Fibroblast of lung (primary cell): ENCODE measurements around the gene NSFL1C. TPM values are rescaled to one million over a fixed set of nuclear protein-coding genes. Genes with fewer than 3 reads are reported as not detected.
A peak's percentile ranks its signal among the peaks of the same experiment; 100 is the strongest.

ENCODE experiments used
- DNase-seq, 2 donors: peaks; one replicate each; pipeline versions ENCODE4 v3.0.0 to v3.0.0-alpha.2; 2010; ENCODE audit warnings: low read depth in 2 of 2
- H2AFZ ChIP-seq: 2 replicates; pipeline ENCODE4 v1.5.1; 2012; ENCODE audit warnings: low read length, control low read depth, inconsistent platforms
- H3K27ac ChIP-seq: 2 replicates; pipeline ENCODE4 v1.5.1; 2011; ENCODE audit warnings: low read length, control low read depth; ENCODE audit not compliant: insufficient read depth
- H3K27me3 ChIP-seq: 2 replicates; pipeline ENCODE4 v1.5.1; 2011; ENCODE audit warnings: mild to moderate bottlenecking, low read length; ENCODE audit not compliant: control insufficient read depth, insufficient read depth
- H3K36me3 ChIP-seq: 2 replicates; pipeline ENCODE4 v1.5.1; 2011; ENCODE audit warnings: low read length; ENCODE audit not compliant: control insufficient read depth, insufficient read depth
- H3K4me1 ChIP-seq: 2 replicates; pipeline ENCODE4 v1.5.1; 2011; ENCODE audit warnings: low read length; ENCODE audit not compliant: control insufficient read depth, insufficient read depth; ENCODE audit errors: extremely low read depth
- H3K4me2 ChIP-seq: 2 replicates; pipeline ENCODE4 v1.5.1; 2011; ENCODE audit warnings: low read length, control low read depth; ENCODE audit not compliant: insufficient read depth; ENCODE audit errors: extremely low read depth
- H3K4me3 ChIP-seq, 4 experiments: fragments of 200-600 bp in 1 of 4; sonication (generic) in 1 of 4; replicated peaks in 1 of 4; 2 replicates each; pipeline ENCODE4 v1.5.1; 2011 to 2016; ENCODE audit warnings: low read length in 4 of 4, low read depth in 3 of 4, mild to moderate bottlenecking in 3 of 4, control low read depth in 2 of 4, inconsistent platforms in 1 of 4, mixed read lengths in 1 of 4; ENCODE audit not compliant: insufficient read depth in 1 of 4; ENCODE audit errors: control extremely low read depth in 1 of 4
- H3K79me2 ChIP-seq: 2 replicates; pipeline ENCODE4 v1.5.1; 2012; ENCODE audit warnings: mild to moderate bottlenecking, low read length, inconsistent platforms; ENCODE audit not compliant: control insufficient read depth, insufficient read depth
- H3K9ac ChIP-seq: 2 replicates; pipeline ENCODE4 v1.5.1; 2011; ENCODE audit warnings: mild to moderate bottlenecking, low read length, control low read depth; ENCODE audit not compliant: insufficient read depth
- H3K9me3 ChIP-seq: 2 replicates; pipeline ENCODE4 v1.5.1; 2012; ENCODE audit warnings: low read depth, low read length; ENCODE audit not compliant: control insufficient read depth, insufficient read depth
- H4K20me1 ChIP-seq: 2 replicates; pipeline ENCODE4 v1.5.1; 2011; ENCODE audit warnings: low read length; ENCODE audit not compliant: control insufficient read depth, insufficient read depth; ENCODE audit errors: extremely low read depth
- CTCF ChIP-seq, 2 donors: IDR thresholded peaks in 1 of 2; conservative IDR thresholded peaks in 1 of 2; 1 replicate in 1 of 2; 2 replicates in 1 of 2; pipeline ENCODE4 v1.5.1; 2011 to 2012; ENCODE audit warnings: low read length in 2 of 2, control low read depth in 1 of 2, inconsistent platforms in 1 of 2, low read depth in 1 of 2, mild to moderate bottlenecking in 1 of 2
- EZH2 ChIP-seq: IDR thresholded peaks from 2 replicates; pipeline ENCODE4 v1.5.1; 2012; ENCODE audit warnings: low read length, control low read depth, mild to moderate bottlenecking; ENCODE audit errors: missing control alignments
- polyA plus RNA-seq, 2 donors: library from polyadenylated mRNA; depleted of rRNA in 1 of 2; stranded (reverse) in 1 of 2; unstranded in 1 of 2; fragments of >200 nt; gene quantifications; 2 replicates each; pipeline ENCODE4 v1.2.1, GENCODE V29; 2011 to 2012; ENCODE audit warnings: missing spikeins in 1 of 2
- total RNA-seq: library from RNA; depleted of rRNA; stranded (reverse); fragments of >200 nt; gene quantifications from 2 replicates; pipeline ENCODE4 v1.2.1, GENCODE V29; 2014

The NSFL1C gene
- total and polyA plus RNA-seq, 2 donors (not counting 1 experiment from before 2014, with no cell fraction given): 17.8 to 24.3 TPM

- H3K27ac ChIP-seq: no peak overlapping the region
- DNase-seq: peak in 1 of 2 donors; percentile 58
- H3K4me2 ChIP-seq: no peak overlapping the region
- no peaks in the 10 kb centered on the region for H3K79me2 ChIP-seq
- H3K27me3 ChIP-seq: no peaks in the 10 kb centered on the region
- no peaks in the 10 kb centered on the region for H3K9me3 ChIP-seq
- H3K4me1 ChIP-seq: peaks cover 2% of the 10 kb centered on the region
- no peak overlapping the region for H3K9ac ChIP-seq
- TF ChIP-seq CTCF (conservative IDR thresholded peaks at IDR 0.05 in 1 of 2, IDR thresholded peaks at IDR 0.05 in 1 of 2; ENCODE audit: low read depth in 1 of 2, low read length in 2 of 2) (peak in 1 of 2 donors; percentile 6), EZH2 (no peak)
- H4K20me1 ChIP-seq: no peaks in the 10 kb centered on the region
- H3K4me3 ChIP-seq: no peak overlapping the region
- no peak overlapping the region for H2AFZ ChIP-seq
- no peaks in the 10 kb centered on the region for H3K36me3 ChIP-seq
Measured at GRCh38 chr20:1427457-1428054, 39.1 kb downstream of the NSFL1C start.

- DNase-seq: no peak
- no peak overlapping the region for H3K27ac ChIP-seq
- no peaks in the 10 kb centered on the region for H4K20me1 ChIP-seq
- TF ChIP-seq CTCF (conservative IDR thresholded peaks at IDR 0.05 in 1 of 2, IDR thresholded peaks at IDR 0.05 in 1 of 2; ENCODE audit: low read depth in 1 of 2, low read length in 2 of 2) (no peak), EZH2 (no peak)
- H3K9me3 ChIP-seq: no peaks in the 10 kb centered on the region
- no peaks in the 10 kb centered on the region for H3K36me3 ChIP-seq
- H3K4me1 ChIP-seq: peaks cover 2% of the 10 kb centered on the region
- H3K9ac ChIP-seq: no peak overlapping the region
- no peaks in the 10 kb centered on the region for H3K79me2 ChIP-seq
- no peak overlapping the region for H3K4me2 ChIP-seq
- H2AFZ ChIP-seq: no peak overlapping the region
- H3K4me3 ChIP-seq: no peak overlapping the region
- H3K27me3 ChIP-seq: no peaks in the 10 kb centered on the region
Measured at GRCh38 chr20:1426231-1426849, 40.3 kb downstream of the NSFL1C start.

GRCh38 chr20:1424336-1424735 lies 42.3 kb downstream of the NSFL1C start:
- H3K4me2 ChIP-seq: no peak overlapping the region
- no peaks in the 10 kb centered on the region for H4K20me1 ChIP-seq
- no peak overlapping the region for H2AFZ ChIP-seq
- TF ChIP-seq CTCF (conservative IDR thresholded peaks at IDR 0.05 in 1 of 2, IDR thresholded peaks at IDR 0.05 in 1 of 2; ENCODE audit: low read depth in 1 of 2, low read length in 2 of 2) (no peak), EZH2 (no peak)
- H3K27ac ChIP-seq: no peak overlapping the region
- peaks cover under 1% of the 10 kb centered on the region for H3K4me1 ChIP-seq
- H3K79me2 ChIP-seq: no peaks in the 10 kb centered on the region
- H3K4me3 ChIP-seq: no peak overlapping the region
- no peaks in the 10 kb centered on the region for H3K9me3 ChIP-seq
- no peaks in the 10 kb centered on the region for H3K36me3 ChIP-seq
- DNase-seq: peak in 1 of 2 donors; percentile 23
- H3K27me3 ChIP-seq: no peaks in the 10 kb centered on the region
- no peak overlapping the region for H3K9ac ChIP-seq
